Peyer's patch (tissue), 4 donors: ENCODE data around the gene EBP.
"Not testable (repeated sequence)": the region's sequence is repeated elsewhere in the genome, so short reads cannot be mapped to it uniquely, and the experiment has no call there.

ENCODE experiments used
- POLR2A ChIP-seq, 2 donors: fragments of 450-650 bp; IDR thresholded peaks; one replicate each; pipeline ENCODE4 v1.5.1; 2017; ENCODE audit warnings: antibody characterized with exemption in 2 of 2, mild to moderate bottlenecking in 2 of 2, moderate library complexity in 2 of 2
- TF ChIP-seq, protein P1 (sequence below), 6 experiments: fragments of 450-650 bp in 4 of 6; fragments of 200-600 bp in 2 of 6; sonication (generic) in 1 of 6; IDR thresholded peaks; one replicate each; pipeline ENCODE4 v1.5.1; 2017 to 2019; ENCODE audit warnings: antibody characterized with exemption in 6 of 6, mild to moderate bottlenecking in 3 of 6, moderate library complexity in 1 of 6

DNA sequence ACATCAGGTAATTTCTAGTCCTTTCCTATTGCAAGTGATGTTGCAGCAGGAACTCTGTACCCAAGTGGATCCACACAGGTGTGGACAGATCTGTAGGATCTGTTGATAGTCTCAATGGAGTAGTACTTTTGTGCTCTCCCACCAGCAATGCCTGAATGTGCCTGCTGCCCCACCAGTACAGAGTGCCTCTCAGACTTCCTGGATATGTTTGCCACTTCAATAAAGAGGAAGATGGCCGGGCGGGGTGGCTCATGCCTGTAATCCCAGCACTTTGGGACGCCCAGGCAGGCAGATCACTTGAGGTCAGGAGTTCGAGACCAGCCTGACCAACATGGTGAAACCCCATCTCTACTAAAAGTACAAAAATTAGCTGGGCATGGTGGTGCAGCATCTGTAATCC lies 2.1 kb upstream of the EBP start:
- TF ChIP-seq, protein P1, sequence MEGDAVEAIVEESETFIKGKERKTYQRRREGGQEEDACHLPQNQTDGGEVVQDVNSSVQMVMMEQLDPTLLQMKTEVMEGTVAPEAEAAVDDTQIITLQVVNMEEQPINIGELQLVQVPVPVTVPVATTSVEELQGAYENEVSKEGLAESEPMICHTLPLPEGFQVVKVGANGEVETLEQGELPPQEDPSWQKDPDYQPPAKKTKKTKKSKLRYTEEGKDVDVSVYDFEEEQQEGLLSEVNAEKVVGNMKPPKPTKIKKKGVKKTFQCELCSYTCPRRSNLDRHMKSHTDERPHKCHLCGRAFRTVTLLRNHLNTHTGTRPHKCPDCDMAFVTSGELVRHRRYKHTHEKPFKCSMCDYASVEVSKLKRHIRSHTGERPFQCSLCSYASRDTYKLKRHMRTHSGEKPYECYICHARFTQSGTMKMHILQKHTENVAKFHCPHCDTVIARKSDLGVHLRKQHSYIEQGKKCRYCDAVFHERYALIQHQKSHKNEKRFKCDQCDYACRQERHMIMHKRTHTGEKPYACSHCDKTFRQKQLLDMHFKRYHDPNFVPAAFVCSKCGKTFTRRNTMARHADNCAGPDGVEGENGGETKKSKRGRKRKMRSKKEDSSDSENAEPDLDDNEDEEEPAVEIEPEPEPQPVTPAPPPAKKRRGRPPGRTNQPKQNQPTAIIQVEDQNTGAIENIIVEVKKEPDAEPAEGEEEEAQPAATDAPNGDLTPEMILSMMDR (IDR thresholded peaks at IDR 0.05) = not testable (repeated sequence)
- not testable (repeated sequence) for TF ChIP-seq POLR2A (IDR thresholded peaks at IDR 0.05)
